ENCODE measurements around the gene FICD.

Gene FICD

DNA sequence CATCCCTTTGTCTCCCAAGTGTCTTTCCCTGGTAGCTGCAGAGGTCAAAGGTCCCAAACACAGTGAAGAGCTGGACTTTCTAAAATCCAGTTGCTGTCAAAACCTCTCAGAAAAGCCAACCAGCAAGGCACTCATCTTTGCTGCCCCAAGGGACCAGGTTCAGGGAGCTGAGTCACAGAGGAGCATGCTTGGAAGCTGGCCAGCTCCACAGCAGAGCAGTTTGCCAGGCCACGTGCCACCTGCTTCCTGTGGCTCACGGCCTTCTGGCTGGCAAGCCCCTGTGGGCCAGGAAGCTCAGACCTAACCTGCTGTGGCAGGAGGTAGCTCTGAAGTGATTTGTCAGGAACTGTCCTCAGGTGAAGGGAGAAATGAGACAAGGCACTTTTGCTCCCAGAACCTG is 50.9 kb downstream of the FICD start:
- no peak for DNase-seq

- DNase-seq = no peak
Measured at GRCh38 chr12:108566452-108566851, 51.4 kb downstream of the FICD start.

DNA sequence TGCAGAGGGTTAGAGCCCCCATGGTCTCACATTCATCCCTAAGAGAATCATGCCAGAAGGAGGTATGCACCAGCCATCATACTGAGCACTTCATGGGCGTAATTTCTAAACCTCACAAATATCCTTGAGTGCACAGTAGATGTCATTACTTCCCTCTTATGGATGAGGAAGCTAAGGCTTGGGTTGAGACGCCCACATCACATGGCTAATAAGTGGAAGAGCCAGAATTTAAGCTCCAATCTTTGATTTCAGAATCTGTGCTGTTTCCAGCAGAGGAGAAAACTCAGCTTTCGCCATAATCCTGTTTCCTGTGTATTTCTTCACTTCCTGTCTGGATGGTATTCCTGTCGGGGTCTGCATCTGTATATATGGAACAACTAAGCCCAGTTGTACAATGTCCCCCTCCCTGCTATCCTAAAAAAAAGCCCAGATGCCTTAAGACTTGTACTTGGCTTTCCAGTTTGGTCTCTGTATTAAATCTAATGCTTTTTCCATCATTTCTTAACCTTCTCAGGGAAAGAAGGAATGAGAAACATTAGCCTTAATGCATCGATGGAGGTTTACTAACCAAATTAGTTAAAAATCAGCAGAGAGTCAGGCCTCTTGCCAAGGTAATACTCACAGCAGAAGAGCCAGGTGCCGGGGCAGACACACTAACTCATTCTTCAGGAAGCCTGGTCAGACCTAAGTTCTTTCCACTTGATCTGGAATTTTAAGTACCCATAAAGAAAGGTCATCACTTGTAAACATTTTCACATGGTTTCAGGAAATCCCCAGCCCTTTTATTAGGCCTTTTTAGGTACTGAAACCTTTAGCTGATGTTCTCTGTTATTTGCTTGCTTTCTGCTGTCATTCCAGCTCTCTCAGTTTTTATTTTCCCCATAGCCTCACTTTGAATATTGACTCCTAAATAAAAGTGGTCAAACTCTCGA is 52.6 kb downstream of the FICD start:
- DNase-seq = no peak

- DNase-seq = no peak
Measured at GRCh38 chr12:108568338-108569154, 53.5 kb downstream of the FICD start.
